Gastroesophageal sphincter (tissue), 4 donors: Measurements from ENCODE around the gene CTNNA2. TPM values are rescaled to one million over a fixed set of nuclear protein-coding genes. Genes with fewer than 3 reads are reported as not detected.

ENCODE experiments used
- ATAC-seq: fragments of 150-250 bp; one replicate; pipeline ENCODE4 v1.9.1; 2016; ENCODE audit warnings: mild to moderate bottlenecking, moderate library complexity
- H3K27ac ChIP-seq, 4 donors: fragments of 200-600 bp; sonication (generic) in 3 of 4; 1 replicate in 3 of 4; 2 replicates in 1 of 4; pipeline ENCODE4 v1.5.1; 2016 to 2019
- H3K27me3 ChIP-seq: fragments of 200-600 bp; sonication (generic); one replicate; pipeline ENCODE4 v1.5.1; 2019
- H3K36me3 ChIP-seq, 2 donors: fragments of 200-600 bp; sonication (generic); one replicate each; pipeline ENCODE4 v1.5.1; 2019; ENCODE audit warnings: control low read depth in 1 of 2
- H3K4me1 ChIP-seq, 3 donors: fragments of 200-600 bp; sonication (generic); 1 replicate in 2 of 3; 2 replicates in 1 of 3; pipeline ENCODE4 v1.5.1; 2016 to 2019; ENCODE audit warnings: control low read depth in 2 of 3
- H3K4me3 ChIP-seq, 2 donors: fragments of 200-600 bp; sonication (generic); one replicate each; pipeline ENCODE4 v1.5.1; 2019; ENCODE audit warnings: mild to moderate bottlenecking in 1 of 2, moderate library complexity in 1 of 2
- H3K9me3 ChIP-seq, 3 donors: fragments of 200-600 bp; sonication (generic); one replicate each; pipeline ENCODE4 v1.5.1; 2017 to 2019; ENCODE audit warnings: control low read depth in 2 of 3
- EP300 ChIP-seq: sonication (generic); formaldehyde crosslinking; IDR thresholded peaks from one replicate; pipeline ENCODE4 v1.6.1; 2017; ENCODE audit warnings: antibody characterized with exemption, mild to moderate bottlenecking
- POLR2A ChIP-seq, 2 donors: fragments of 450-650 bp; IDR thresholded peaks; one replicate each; pipeline ENCODE4 v1.6.1; 2017; ENCODE audit warnings: antibody characterized with exemption in 2 of 2, mild to moderate bottlenecking in 2 of 2, moderate library complexity in 1 of 2
- POLR2AphosphoS5 ChIP-seq: sonication (generic); formaldehyde crosslinking; IDR thresholded peaks from one replicate; pipeline ENCODE4 v1.6.1; 2017; ENCODE audit warnings: antibody characterized with exemption
- WGBS, 2 donors: methylation state at CpG; one replicate each; pipeline ENCODE4 v1.1.5; 2018; ENCODE audit warnings: low coverage in 1 of 2; 5-methylcytosine and 5-hydroxymethylcytosine counted together
- total RNA-seq, 4 donors: library from RNA; depleted of rRNA; stranded (reverse); fragments of >200 nt; gene quantifications; one replicate each; pipeline ENCODE4 v1.1.0, GENCODE V29; 2016
- TF ChIP-seq, protein P1 (sequence below), 4 experiments: fragments of 200-600 bp in 2 of 4; fragments of 450-650 bp in 2 of 4; sonication (generic) in 1 of 4; IDR thresholded peaks; one replicate each; pipeline ENCODE4 v1.5.1; 2017 to 2019; ENCODE audit warnings: antibody characterized with exemption in 4 of 4, mild to moderate bottlenecking in 2 of 4, moderate library complexity in 2 of 4

Gene CTNNA2
- total RNA-seq, 4 donors from 2014 or later: 0.15 to 4.2 (median 0.68) TPM

GRCh38 chr2:80071941-80072340, 559.1 kb downstream of the CTNNA2 start:
- no peaks in the 10 kb centered on the region for H3K9me3 ChIP-seq
- no peak overlapping the region for H3K4me3 ChIP-seq
- TF ChIP-seq EP300 (no peak), POLR2A (IDR thresholded peaks at IDR 0.05) (no peak), POLR2AphosphoS5 (no peak)
- TF ChIP-seq, protein P1, sequence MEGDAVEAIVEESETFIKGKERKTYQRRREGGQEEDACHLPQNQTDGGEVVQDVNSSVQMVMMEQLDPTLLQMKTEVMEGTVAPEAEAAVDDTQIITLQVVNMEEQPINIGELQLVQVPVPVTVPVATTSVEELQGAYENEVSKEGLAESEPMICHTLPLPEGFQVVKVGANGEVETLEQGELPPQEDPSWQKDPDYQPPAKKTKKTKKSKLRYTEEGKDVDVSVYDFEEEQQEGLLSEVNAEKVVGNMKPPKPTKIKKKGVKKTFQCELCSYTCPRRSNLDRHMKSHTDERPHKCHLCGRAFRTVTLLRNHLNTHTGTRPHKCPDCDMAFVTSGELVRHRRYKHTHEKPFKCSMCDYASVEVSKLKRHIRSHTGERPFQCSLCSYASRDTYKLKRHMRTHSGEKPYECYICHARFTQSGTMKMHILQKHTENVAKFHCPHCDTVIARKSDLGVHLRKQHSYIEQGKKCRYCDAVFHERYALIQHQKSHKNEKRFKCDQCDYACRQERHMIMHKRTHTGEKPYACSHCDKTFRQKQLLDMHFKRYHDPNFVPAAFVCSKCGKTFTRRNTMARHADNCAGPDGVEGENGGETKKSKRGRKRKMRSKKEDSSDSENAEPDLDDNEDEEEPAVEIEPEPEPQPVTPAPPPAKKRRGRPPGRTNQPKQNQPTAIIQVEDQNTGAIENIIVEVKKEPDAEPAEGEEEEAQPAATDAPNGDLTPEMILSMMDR (IDR thresholded peaks at IDR 0.05): no peak
- WGBS, 2 donors: 72 to 90% methylated on average over 2 of the region's 2 CpGs
- H3K36me3 ChIP-seq: no peaks in the 10 kb centered on the region
- H3K27ac ChIP-seq: no peak overlapping the region
- no peak for ATAC-seq
- H3K27me3 ChIP-seq: no peaks in the 10 kb centered on the region
- H3K4me1 ChIP-seq: no peaks in the 10 kb centered on the region

DNA sequence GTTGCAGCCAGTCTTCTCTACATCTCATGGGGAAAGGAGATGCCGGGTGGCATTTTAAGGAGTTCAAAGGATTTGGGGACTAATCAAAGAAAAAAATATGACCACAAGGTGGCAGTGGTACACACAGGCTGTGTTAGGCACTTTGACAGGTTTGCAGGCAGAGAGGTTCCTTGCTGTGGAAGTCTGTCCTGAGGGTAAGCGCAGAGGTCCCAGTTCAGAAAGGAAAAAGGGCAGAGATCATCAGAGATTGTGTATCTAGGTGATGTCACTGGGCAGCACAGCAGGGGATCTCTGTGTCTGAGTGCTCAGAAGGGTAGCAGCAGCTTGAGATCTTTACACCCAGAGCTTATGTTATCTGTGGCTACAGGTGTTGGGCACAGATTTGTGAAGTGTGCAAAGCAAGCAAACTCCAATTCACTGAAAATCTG, 560.3 kb downstream of the CTNNA2 start:
- Histone ChIP-seq H3K27ac (no peak overlapping the region), H3K4me3 (no peak overlapping the region), H3K36me3 (no peaks in the 10 kb centered on the region), H3K4me1 (no peaks in the 10 kb centered on the region), H3K9me3 (no peaks in the 10 kb centered on the region), H3K27me3 (no peaks in the 10 kb centered on the region)
- TF ChIP-seq, protein P1 (IDR thresholded peaks at IDR 0.05): peak; percentile 37 to 68 (median 43)
- TF ChIP-seq POLR2A (IDR thresholded peaks at IDR 0.05) (no peak), POLR2AphosphoS5 (no peak), EP300 (no peak)
- WGBS, 2 donors: 8 to 41% methylated on average over 2 of the region's 2 CpGs
- ATAC-seq: no peak

- ATAC-seq: no peak
- TF ChIP-seq POLR2A (IDR thresholded peaks at IDR 0.05) (no peak), POLR2AphosphoS5 (no peak), EP300 (no peak)
- TF ChIP-seq, protein P1 (IDR thresholded peaks at IDR 0.05): no peak
- H3K4me1 ChIP-seq: no peaks in the 10 kb centered on the region
- WGBS, 2 donors: 63 to 69% methylated on average over 4 to 5 of the region's 5 CpGs
- H3K27me3 ChIP-seq: no peaks in the 10 kb centered on the region
- H3K9me3 ChIP-seq: no peaks in the 10 kb centered on the region
- H3K4me3 ChIP-seq: no peak overlapping the region
- no peak overlapping the region for H3K27ac ChIP-seq
- H3K36me3 ChIP-seq: no peaks in the 10 kb centered on the region
These were observed 561.6 kb downstream of the CTNNA2 start for GRCh38 chr2:80074321-80075070.

- 52 to 70% methylated on average over 1 of the region's 1 CpG for WGBS, 2 donors
- H3K36me3 ChIP-seq: no peaks in the 10 kb centered on the region
- H3K4me1 ChIP-seq: no peaks in the 10 kb centered on the region
- H3K27ac ChIP-seq: no peak overlapping the region
- no peak overlapping the region for H3K4me3 ChIP-seq
- ATAC-seq: no peak
- no peaks in the 10 kb centered on the region for H3K27me3 ChIP-seq
- TF ChIP-seq, protein P1 (IDR thresholded peaks at IDR 0.05): no peak
- no peak for TF ChIP-seq POLR2AphosphoS5
- TF ChIP-seq POLR2A (IDR thresholded peaks at IDR 0.05): no peak
- TF ChIP-seq EP300: no peak
- H3K9me3 ChIP-seq: no peaks in the 10 kb centered on the region
These were observed 562.9 kb downstream of the CTNNA2 start for GRCh38 chr2:80075719-80076118.
